MM.1S (cell line): ENCODE measurements around the gene ESR2.

Experiments used
- DNase-seq: peaks from one replicate; pipeline ENCODE4 v3.0.0-alpha.2; 2015
- H2AFZ ChIP-seq: fragments of 300-600 bp; sonication (generic); 2 replicates; pipeline ENCODE4 v1.6.0; 2016; ENCODE audit warnings: antibody characterized with exemption, low read length
- H3F3A ChIP-seq: fragments of 300-600 bp; sonication (generic); 2 replicates; pipeline ENCODE4 v1.6.1; 2016; ENCODE audit warnings: mild to moderate bottlenecking, antibody characterized with exemption, low read length, moderate library complexity, mixed read lengths; ENCODE audit not compliant: insufficient read depth
- H3K27ac ChIP-seq: fragments of 300-600 bp; sonication (generic); 2 replicates; pipeline ENCODE4 v1.5.1; 2016; ENCODE audit warnings: mild to moderate bottlenecking, low read length
- H3K27me3 ChIP-seq: fragments of 300-600 bp; sonication (generic); replicated peaks from 2 replicates; pipeline ENCODE4 v1.6.0; 2016; ENCODE audit warnings: low read length; ENCODE audit not compliant: insufficient read depth
- H3K36me3 ChIP-seq: fragments of 300-600 bp; sonication (generic); replicated peaks from 2 replicates; pipeline ENCODE4 v1.6.1; 2016; ENCODE audit warnings: mild to moderate bottlenecking, low read length, mixed read lengths; ENCODE audit not compliant: insufficient read depth
- H3K4me1 ChIP-seq: fragments of 300-600 bp; sonication (generic); 2 replicates; pipeline ENCODE4 v1.6.1; 2016; ENCODE audit warnings: low read length, mixed read lengths
- H3K4me2 ChIP-seq: fragments of 300-600 bp; sonication (generic); 2 replicates; pipeline ENCODE4 v1.6.0; 2016; ENCODE audit warnings: low read depth, low read length
- H3K4me3 ChIP-seq: fragments of 300-600 bp; sonication (generic); 2 replicates; pipeline ENCODE4 v1.5.1; 2016; ENCODE audit warnings: low read length, mixed read lengths
- H3K79me2 ChIP-seq: fragments of 300-600 bp; sonication (generic); 2 replicates; pipeline ENCODE4 v1.6.1; 2016; ENCODE audit warnings: mixed run types, low read length, mixed read lengths
- H3K9ac ChIP-seq: fragments of 300-600 bp; sonication (generic); 2 replicates; pipeline ENCODE4 v1.6.1; 2016; ENCODE audit warnings: low read length, mixed read lengths
- H3K9me2 ChIP-seq: fragments of 300-600 bp; sonication (generic); replicated peaks from 2 replicates; pipeline ENCODE4 v1.6.1; 2016; ENCODE audit warnings: mild to moderate bottlenecking, low read length, mixed read lengths; ENCODE audit not compliant: insufficient read depth
- H3K9me3 ChIP-seq: fragments of 300-600 bp; sonication (generic); replicated peaks from 2 replicates; pipeline ENCODE4 v1.6.1; 2016; ENCODE audit warnings: mild to moderate bottlenecking, low read length, mixed read lengths; ENCODE audit not compliant: insufficient read depth
- H4K20me1 ChIP-seq: fragments of 300-600 bp; sonication (generic); 2 replicates; pipeline ENCODE4 v1.6.1; 2016; ENCODE audit warnings: mild to moderate bottlenecking, low read length, moderate library complexity, mixed read lengths; ENCODE audit not compliant: insufficient read depth
- CTCF ChIP-seq: fragments of 300-600 bp; sonication (generic); IDR thresholded peaks from 2 replicates; pipeline ENCODE4 v1.5.1; 2016; ENCODE audit warnings: antibody characterized with exemption, low read length, mixed read lengths
- EZH2 ChIP-seq: fragments of 300-600 bp; sonication (generic); optimal IDR thresholded peaks from 2 replicates; pipeline ENCODE3; 2017; ENCODE audit warnings: low read depth, mild to moderate bottlenecking, antibody characterized with exemption, low read length, mixed read lengths
- EZH2phosphoT487 ChIP-seq: fragments of 300-600 bp; sonication (generic); IDR thresholded peaks from 2 replicates; pipeline ENCODE4 v1.6.1; 2018; ENCODE audit warnings: antibody characterized with exemption, low read length

ESR2 gene

GRCh38 chr14:64074961-64075612, 219.1 kb downstream of the ESR2 start:
- Histone ChIP-seq H3K27ac (no peak overlapping the region), H3K9me3 (no peaks in the 10 kb centered on the region), H2AFZ (no peak overlapping the region), H3K9ac (no peak overlapping the region), H3K4me3 (no peak overlapping the region), H3K27me3 (no peaks in the 10 kb centered on the region), H3K36me3 (no peaks in the 10 kb centered on the region), H3K4me1 (no peaks in the 10 kb centered on the region), H3K79me2 (no peaks in the 10 kb centered on the region), H3K9me2 (no peaks in the 10 kb centered on the region), H4K20me1 (no peaks in the 10 kb centered on the region), H3K4me2 (no peak overlapping the region), H3F3A (no peaks in the 10 kb centered on the region)
- DNase-seq: no peak
- TF ChIP-seq CTCF: no peak
- no peak for TF ChIP-seq EZH2
- no peak for TF ChIP-seq EZH2phosphoT487

- H3K27ac ChIP-seq: no peak overlapping the region
- no peaks in the 10 kb centered on the region for H3K9me3 ChIP-seq
- H3K4me3 ChIP-seq: no peak overlapping the region
- DNase-seq: no peak
- no peak overlapping the region for H2AFZ ChIP-seq
- H3K4me1 ChIP-seq: no peaks in the 10 kb centered on the region
- no peak overlapping the region for H3K9ac ChIP-seq
- no peaks in the 10 kb centered on the region for H4K20me1 ChIP-seq
- H3F3A ChIP-seq: no peaks in the 10 kb centered on the region
- H3K79me2 ChIP-seq: no peaks in the 10 kb centered on the region
- no peak overlapping the region for H3K4me2 ChIP-seq
- no peaks in the 10 kb centered on the region for H3K27me3 ChIP-seq
- H3K9me2 ChIP-seq: no peaks in the 10 kb centered on the region
- no peak for TF ChIP-seq CTCF
- no peak for TF ChIP-seq EZH2phosphoT487
- no peak for TF ChIP-seq EZH2
- no peaks in the 10 kb centered on the region for H3K36me3 ChIP-seq
These were observed 224.4 kb downstream of the ESR2 start for GRCh38 chr14:64069634-64070359.

GRCh38 chr14:64064447-64064846, 229.7 kb downstream of the ESR2 start:
- Histone ChIP-seq H3K27ac (no peak overlapping the region), H3K4me2 (no peak overlapping the region), H4K20me1 (no peaks in the 10 kb centered on the region), H3K9me3 (no peaks in the 10 kb centered on the region), H3K4me1 (no peaks in the 10 kb centered on the region), H3K4me3 (no peak overlapping the region), H3K27me3 (no peaks in the 10 kb centered on the region), H3K79me2 (no peaks in the 10 kb centered on the region), H3K36me3 (no peaks in the 10 kb centered on the region), H3F3A (no peaks in the 10 kb centered on the region), H3K9ac (no peak overlapping the region), H3K9me2 (no peaks in the 10 kb centered on the region), H2AFZ (no peak overlapping the region)
- TF ChIP-seq CTCF (no peak), EZH2 (no peak), EZH2phosphoT487 (no peak)
- DNase-seq: no peak
